Measurements from ENCODE around the gene AREL1. TPM values are rescaled to one million over a fixed set of nuclear protein-coding genes. Genes with fewer than 3 reads are reported as not detected.

The AREL1 gene
- total RNA-seq, 1 donor from 2014 or later = 36.8 TPM

DNA sequence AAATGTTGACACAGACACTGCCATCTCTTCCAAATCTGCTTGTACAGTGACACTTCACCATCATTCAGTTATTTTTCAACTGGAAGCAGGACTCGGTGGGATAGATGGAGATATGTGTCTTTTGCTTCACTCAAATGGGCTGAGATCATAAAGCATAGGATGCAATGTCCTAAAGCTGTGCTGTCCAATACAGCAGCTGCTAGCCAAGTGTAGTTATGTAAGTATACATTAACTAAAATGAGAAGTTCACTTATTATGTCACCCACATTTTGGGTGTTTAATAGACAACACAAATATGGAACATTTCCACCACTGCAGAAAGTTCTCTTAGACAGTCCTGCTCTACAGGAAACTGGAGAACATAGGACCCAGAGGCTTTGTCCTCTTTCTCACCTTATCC, 43.6 kb downstream of the AREL1 start:
- Histone ChIP-seq H3K4me3 (no peak overlapping the region), H3K27ac (no peak overlapping the region), H3K27me3 (no peaks in the 10 kb centered on the region), H3K36me3 (peaks cover 98% of the 10 kb centered on the region), H3K4me1 (peaks cover 3% of the 10 kb centered on the region), H3K9me3 (no peaks in the 10 kb centered on the region)
- DNase-seq (no peak), ATAC-seq (no peak)
- intact Hi-C loops (cut with DNase I) = no loop called here
- TF ChIP-seq, protein P1, sequence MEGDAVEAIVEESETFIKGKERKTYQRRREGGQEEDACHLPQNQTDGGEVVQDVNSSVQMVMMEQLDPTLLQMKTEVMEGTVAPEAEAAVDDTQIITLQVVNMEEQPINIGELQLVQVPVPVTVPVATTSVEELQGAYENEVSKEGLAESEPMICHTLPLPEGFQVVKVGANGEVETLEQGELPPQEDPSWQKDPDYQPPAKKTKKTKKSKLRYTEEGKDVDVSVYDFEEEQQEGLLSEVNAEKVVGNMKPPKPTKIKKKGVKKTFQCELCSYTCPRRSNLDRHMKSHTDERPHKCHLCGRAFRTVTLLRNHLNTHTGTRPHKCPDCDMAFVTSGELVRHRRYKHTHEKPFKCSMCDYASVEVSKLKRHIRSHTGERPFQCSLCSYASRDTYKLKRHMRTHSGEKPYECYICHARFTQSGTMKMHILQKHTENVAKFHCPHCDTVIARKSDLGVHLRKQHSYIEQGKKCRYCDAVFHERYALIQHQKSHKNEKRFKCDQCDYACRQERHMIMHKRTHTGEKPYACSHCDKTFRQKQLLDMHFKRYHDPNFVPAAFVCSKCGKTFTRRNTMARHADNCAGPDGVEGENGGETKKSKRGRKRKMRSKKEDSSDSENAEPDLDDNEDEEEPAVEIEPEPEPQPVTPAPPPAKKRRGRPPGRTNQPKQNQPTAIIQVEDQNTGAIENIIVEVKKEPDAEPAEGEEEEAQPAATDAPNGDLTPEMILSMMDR (IDR thresholded peaks at IDR 0.05) = no peak

DNA sequence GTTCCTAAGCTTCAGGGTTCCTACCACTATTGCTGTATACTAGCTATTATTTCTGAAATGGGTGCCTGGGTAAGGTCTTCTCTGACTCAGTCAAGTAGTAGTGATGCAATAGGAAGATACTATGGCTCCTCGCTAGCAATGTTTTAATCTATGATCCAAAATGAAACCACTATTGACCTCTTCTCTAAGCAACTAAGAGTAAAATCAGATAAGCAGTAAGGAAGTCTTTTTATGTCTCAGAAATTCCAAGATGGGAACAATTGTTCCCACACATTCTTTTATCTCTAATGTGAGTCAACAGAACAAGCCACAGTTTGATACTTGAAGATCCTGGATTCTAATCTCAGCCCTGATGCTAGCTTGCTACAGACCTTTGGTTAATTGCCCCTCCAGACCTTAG, 45.1 kb downstream of the AREL1 start:
- Histone ChIP-seq H3K9me3 (no peaks in the 10 kb centered on the region), H3K36me3 (peaks cover 98% of the 10 kb centered on the region), H3K4me3 (no peak overlapping the region), H3K27ac (no peak overlapping the region), H3K27me3 (no peaks in the 10 kb centered on the region), H3K4me1 (peaks cover 3% of the 10 kb centered on the region)
- ATAC-seq (no peak), DNase-seq (no peak)
- intact Hi-C loops (cut with DNase I) = no loop called here
- TF ChIP-seq, protein P1 (IDR thresholded peaks at IDR 0.05) = no peak

DNA sequence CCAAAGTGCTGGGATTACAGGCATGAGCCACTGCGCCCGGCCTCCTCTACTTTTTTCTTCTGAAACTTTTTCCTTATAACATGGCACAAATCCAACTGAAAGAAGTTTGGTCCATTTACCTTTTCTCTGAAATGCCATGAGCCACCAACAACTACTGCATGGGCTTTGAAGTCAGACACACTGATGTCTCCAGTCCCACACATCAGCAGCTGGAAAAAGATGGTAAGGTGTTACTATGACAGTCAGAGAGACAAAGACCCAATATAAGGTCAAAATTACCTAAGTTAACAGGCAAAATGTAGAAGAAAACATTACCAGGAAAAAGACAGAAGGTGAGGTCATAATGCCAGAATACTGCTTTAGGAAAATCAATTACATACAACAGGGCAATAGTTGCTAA, 48.2 kb downstream of the AREL1 start:
- Histone ChIP-seq H3K9me3 (no peaks in the 10 kb centered on the region), H3K36me3 (peaks cover 86% of the 10 kb centered on the region), H3K27ac (no peak overlapping the region), H3K4me3 (no peak overlapping the region), H3K4me1 (no peaks in the 10 kb centered on the region), H3K27me3 (no peaks in the 10 kb centered on the region)
- intact Hi-C loops (cut with DNase I) = no loop called here
- DNase-seq (no peak), ATAC-seq (no peak)
- TF ChIP-seq, protein P1 (IDR thresholded peaks at IDR 0.05) = no peak

DNA sequence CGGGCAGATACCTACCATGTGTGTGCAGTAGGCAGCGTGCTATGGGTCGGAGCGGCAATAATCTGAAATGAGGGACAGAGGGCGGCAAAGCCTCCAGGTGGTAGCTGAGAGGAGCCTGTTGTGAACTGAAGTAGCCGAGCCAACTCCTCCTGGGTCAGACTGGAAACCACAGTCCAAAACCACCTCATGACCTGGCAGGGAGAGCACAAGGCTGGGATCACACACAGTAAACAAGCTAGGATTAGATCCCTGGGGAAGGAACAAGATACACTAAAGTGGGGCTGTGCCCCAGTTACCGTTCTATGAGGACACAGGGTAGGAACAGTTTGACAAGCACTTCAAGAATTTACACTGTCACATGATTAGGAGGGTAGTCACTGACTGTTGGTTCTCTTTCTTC, 49.0 kb downstream of the AREL1 start:
- Histone ChIP-seq H3K4me3 (no peak overlapping the region), H3K36me3 (peaks cover 77% of the 10 kb centered on the region), H3K4me1 (no peaks in the 10 kb centered on the region), H3K9me3 (no peaks in the 10 kb centered on the region), H3K27me3 (no peaks in the 10 kb centered on the region), H3K27ac (no peak overlapping the region)
- DNase-seq = no peak
- ATAC-seq = no peak
- TF ChIP-seq, protein P1 (IDR thresholded peaks at IDR 0.05) = no peak
- intact Hi-C loops (cut with DNase I) = no loop called here

DNA sequence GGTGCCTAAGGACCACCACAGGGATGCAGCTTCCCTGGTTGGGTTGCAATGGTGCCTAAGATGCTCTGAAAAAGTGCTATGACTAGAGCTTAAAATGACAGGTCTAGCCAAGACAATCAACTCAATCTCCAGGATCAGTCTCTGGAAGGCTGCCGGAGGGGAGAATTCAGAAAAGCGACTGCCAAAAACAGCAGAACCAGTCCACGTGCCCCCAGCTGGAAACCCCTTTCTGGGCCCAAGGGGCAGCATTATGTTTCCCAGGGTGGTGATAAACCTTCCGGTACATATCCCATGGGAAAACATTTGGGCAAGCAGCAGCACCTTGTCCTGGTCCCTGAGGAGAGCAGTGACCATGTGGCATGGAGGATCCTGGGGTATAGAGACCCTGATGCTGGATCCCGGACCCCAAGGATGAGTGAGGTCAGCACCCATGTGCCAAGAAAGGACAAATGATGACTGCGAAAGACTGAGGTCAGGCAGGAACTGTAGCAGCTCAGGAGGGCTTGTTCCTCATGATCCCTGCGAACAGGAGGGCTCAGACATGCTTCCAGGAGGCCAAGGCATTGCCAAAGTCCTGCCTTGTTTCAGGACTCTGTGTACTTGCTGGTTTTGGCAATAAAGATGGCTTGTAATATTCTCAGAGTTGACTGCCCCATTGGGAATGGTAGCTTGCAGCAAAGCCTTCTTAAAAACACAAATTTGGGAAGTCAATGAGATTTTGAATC, 51.0 kb downstream of the AREL1 start:
- H3K36me3 ChIP-seq = peaks cover 64% of the 10 kb centered on the region
- ATAC-seq = no peak
- no peaks in the 10 kb centered on the region for H3K27me3 ChIP-seq
- no peaks in the 10 kb centered on the region for H3K4me1 ChIP-seq
- H3K4me3 ChIP-seq = no peak overlapping the region
- intact Hi-C loops (cut with DNase I) = no loop called here
- no peak for DNase-seq
- no peak overlapping the region for H3K27ac ChIP-seq
- no peaks in the 10 kb centered on the region for H3K9me3 ChIP-seq
- TF ChIP-seq, protein P1 (IDR thresholded peaks at IDR 0.05) = no peak

DNA sequence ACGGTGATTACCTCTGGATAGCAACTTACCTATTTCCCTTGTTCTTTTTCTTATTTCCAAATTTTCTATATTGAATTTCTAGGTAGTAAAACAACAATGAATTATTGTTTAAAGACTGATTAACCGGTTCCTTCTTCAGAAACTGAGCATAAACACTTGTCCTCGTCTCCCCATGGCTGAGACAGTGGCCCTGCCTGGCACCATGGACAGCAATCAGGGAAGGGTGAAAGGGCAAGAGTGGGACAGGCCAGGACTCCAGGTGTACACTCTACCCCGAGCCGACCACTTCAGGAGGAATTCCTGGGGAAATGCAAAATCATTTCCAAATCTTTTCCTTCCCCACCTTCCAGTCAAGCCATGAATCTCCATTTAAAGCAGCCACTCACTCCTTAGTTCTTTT, 52.0 kb downstream of the AREL1 start:
- no peak overlapping the region for H3K27ac ChIP-seq
- intact Hi-C loops (cut with DNase I) = no loop called here

More for the DNA sequence above, 52.0 kb downstream of the AREL1 start:
- Histone ChIP-seq H3K4me1 (no peaks in the 10 kb centered on the region), H3K27me3 (no peaks in the 10 kb centered on the region), H3K36me3 (peaks cover 59% of the 10 kb centered on the region), H3K9me3 (no peaks in the 10 kb centered on the region), H3K4me3 (no peak overlapping the region)
- DNase-seq = no peak
- TF ChIP-seq, protein P1 (IDR thresholded peaks at IDR 0.05) = no peak
- no peak for ATAC-seq

Measured in upper lobe of right lung (tissue), 1 donor.